Tongue (tissue), 2 donors: ENCODE measurements around the gene VEGFC. TPM values are rescaled to one million over a fixed set of nuclear protein-coding genes. Genes with fewer than 3 reads are reported as not detected.
A peak's percentile ranks its signal among the peaks of the same experiment; 100 is the strongest.

Experiments
- DNase-seq: peaks from one replicate; pipeline ENCODE4 v3.0.0-alpha.2; 2015
- total RNA-seq: library from RNA; depleted of rRNA; stranded (reverse); fragments of >200 nt; gene quantifications from one replicate; pipeline ENCODE4 v1.2.3, GENCODE V29; 2014

VEGFC gene
- total RNA-seq, 1 donor from 2014 or later = 8.7 TPM

DNA sequence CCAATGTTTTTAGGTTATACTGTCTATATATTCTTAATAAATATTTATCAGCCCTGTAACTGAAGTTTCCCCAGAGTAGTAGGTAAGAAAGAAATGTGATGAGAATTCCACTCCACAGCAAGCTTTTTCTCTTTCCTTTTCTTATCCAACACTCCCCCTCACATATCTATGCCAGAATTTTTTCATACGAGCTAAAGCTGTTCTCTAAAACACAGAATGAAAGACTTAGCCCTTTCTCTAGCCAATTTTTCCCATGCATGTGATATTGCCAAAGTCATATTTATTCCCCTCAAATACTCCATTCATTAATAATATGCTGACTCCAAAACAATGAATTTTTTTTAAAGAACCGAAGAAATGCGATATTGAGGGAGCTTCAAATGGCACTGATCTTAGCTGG lies 32.3 kb downstream of the VEGFC start:
- no peak for DNase-seq

GRCh38 chr4:176758731-176759130 lies 34.0 kb downstream of the VEGFC start:
- no peak for DNase-seq

DNA sequence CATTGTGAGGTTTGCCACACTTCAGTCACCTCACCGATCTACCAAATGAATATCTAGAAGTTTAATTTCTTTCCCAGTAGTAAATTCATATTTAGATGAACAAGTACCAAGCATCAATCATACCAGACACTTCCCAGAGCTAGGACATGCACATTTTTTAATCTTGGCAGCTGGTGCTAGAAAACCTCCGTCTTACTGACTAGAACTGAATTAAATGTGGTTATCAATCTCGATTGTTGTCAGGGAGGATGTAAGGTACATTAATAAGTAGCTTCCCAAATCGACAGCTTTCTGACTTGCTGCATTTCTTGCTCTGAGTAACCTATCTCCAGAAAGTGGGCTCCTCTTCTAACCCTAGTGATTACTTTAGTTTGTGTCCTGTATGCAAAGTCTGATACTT lies 34.4 kb downstream of the VEGFC start:
- no peak for DNase-seq

GRCh38 chr4:176755613-176756012 lies 37.1 kb downstream of the VEGFC start:
- no peak for DNase-seq

DNA sequence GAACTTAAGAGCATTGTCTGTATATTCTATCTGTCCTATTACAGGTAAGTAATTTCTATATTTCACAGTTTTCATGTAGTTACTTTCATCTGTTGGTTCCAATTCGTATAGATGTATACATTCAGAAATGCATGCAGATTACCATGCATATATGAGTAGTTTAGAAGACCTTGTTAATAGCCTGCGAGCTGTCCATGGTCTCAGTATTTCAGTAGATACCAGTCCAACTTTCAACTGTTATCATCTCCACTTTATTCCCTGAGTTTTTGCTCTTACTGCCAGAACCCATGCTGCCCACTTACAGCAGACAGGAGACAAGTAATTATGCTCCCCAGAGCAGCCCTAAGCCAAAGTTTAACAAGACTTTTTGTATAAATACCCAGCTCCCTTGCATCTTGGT lies 37.7 kb downstream of the VEGFC start:
- no peak for DNase-seq

DNA sequence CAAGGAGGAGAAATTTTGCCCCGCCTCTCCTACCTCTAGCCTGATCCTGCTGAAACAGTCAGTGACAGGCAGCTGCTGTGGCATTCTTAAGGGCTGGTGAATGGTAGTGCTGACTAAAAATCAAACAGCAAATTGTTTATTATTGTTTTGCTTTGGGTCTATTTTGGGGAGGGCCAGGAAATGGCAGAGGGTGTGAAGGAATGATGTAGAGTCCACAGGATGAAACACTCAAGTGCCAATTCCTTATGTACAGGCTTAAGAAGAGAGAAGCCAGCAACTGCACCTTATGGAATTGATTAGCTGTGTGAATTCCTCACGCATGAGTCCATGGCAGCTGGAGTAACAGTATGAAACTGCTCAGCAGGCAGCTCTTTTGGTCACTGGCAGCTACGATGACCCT lies 39.7 kb downstream of the VEGFC start:
- DNase-seq = peak; percentile 67

GRCh38 chr4:176752191-176752749 lies 40.5 kb downstream of the VEGFC start:
- no peak for DNase-seq

- no peak for DNase-seq
Observed at GRCh38 chr4:176751061-176751460, 41.7 kb downstream of the VEGFC start.

DNA sequence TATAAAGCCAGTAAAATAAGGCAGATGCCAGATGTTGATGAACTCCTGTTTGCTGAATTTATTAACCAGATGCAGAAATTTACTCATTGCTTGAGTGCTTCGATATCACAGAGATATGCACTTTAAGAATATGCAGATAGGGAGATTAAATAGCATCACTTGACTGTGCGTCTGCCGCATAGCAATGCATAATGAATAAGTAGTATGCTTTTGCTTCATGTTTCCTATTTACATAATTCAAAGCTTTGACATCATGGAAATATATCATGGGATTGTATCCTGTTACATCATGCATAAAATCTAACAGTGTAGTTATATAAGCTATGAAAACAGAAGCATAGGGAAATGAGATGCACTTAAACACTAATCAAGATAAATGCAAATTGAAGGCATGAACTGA lies 45.9 kb downstream of the VEGFC start:
- DNase-seq = no peak

- DNase-seq = no peak
Observed at GRCh38 chr4:176745902-176746301, 46.8 kb downstream of the VEGFC start.

GRCh38 chr4:176744091-176744490 lies 48.6 kb downstream of the VEGFC start:
- DNase-seq = no peak

- DNase-seq = no peak
Observed at GRCh38 chr4:176742211-176742610, 50.5 kb downstream of the VEGFC start.

DNA sequence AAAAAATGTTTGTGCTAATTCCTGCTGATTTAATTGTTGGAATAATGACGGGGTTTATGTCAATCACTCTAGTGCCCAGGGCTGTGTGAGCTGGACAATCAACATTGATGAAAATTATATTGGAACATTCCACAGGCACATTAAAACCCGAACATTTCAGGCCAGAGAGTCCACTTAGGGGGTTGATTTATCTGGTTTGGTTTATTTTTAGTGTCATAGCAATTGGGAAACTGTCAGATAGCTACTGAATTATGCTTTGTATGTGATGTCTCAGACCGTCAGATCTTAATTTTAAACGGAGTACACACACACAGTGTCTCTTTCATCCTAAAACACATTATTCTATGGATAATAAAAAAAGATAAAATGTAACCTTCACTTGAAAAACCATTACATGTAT lies 51.5 kb downstream of the VEGFC start:
- no peak for DNase-seq

DNA sequence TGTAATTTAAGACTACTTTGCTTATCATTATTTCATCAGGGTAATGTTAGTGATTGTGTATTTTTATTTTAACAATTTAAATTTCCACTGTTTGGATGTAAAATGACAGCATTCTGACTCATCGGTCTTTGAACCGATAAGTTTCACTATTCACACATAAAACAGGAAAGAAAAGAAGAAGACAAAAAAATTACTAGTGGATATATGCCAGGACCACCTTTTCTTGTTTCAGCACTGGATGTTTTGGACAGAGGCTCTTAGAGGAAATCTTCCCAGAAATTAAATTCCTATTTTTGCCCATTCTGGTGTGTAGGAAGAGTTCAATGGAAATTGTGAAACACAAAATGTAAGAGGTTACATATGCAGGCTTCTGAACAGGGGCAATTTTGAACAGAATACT lies 57.4 kb downstream of the VEGFC start:
- DNase-seq = no peak

DNA sequence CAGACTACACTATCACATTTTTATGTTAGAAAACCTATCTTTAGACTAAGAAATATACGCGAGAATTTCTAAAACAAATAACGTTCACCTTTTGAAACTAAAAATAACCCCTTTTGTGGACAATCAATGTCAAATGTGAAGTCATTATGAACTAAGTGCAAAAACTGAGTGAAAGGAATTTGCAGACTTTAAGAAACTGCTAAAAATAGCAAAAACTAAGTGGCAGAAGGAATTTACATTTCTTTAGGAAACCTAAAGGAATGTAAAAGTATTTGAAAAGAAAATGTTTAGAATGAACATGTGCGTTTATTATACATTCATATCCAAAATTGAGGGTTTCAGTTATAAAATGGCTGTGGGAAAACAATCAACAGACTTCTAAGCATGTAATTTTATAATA lies 58.3 kb downstream of the VEGFC start:
- no peak for DNase-seq

GRCh38 chr4:176729489-176729888 lies 63.2 kb downstream of the VEGFC start:
- no peak for DNase-seq

GRCh38 chr4:176726803-176727202 lies 65.9 kb downstream of the VEGFC start:
- no peak for DNase-seq

- no peak for DNase-seq
Observed at GRCh38 chr4:176721459-176721858, 71.3 kb downstream of the VEGFC start.

- DNase-seq = no peak
Observed at GRCh38 chr4:176718881-176719280, 73.8 kb downstream of the VEGFC start.

DNA sequence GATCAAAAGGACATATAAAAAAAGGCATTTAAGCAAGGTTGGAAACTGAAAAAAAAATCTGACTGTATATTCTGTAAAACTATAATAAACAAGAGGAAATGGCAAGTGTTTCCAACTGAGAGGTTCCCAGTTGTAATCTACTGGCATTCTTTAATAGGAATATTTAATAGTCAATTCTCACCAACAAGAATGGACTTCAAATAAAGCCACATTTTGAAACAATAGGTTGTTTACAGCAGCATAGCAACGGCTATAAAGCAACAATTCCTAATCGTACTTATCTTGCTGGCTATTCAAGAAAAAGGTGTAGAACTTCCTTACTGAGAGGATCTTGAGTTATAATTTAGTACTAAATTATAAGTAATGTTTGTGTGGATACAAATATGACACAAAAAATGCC lies 75.5 kb downstream of the VEGFC start:
- no peak for DNase-seq

DNA sequence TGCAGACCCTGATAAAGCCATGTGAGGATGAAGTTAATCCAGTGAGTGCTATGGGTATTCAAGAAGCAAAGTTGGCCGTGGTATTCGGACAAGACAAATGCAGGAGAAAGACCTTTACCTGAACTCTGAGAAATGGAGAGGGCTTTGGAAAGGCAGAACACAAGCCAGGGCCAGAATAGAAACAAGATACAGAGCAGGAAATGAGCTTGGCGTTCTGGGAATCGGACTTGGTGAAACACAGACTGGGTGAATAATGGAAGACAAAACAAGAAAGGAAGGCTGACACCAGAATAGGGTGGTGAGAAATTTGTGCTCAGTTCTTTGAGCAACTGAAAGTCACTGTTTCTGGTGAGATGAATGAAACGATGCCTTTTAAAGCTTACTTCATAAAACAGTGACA lies 83.3 kb downstream of the VEGFC start:
- DNase-seq = peak; percentile 7

DNA sequence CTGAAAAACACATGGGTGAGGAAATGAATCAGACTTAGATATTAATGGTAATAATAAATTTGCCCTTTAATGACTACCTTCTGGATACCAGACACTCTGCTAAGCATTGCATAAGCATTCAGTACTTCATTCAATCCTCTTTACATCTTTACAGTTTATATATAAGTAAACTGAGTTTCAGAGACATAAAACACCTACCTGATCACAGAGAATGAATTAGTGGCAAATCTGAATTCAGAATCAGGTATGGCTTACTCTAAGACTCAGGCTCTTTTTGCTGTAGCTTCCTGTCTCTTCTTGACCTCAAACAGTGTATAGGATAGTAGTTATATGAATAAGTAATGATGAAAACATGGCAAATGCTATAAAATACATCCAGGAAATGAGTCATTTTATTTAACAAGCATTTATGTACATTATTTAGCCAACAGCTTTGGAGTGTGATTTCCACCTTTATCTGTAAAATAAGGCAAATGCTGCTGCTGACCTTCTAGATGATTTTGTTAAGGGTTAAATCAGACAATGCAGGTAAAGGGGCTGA lies 83.9 kb downstream of the VEGFC start:
- no peak for DNase-seq

- DNase-seq = no peak
Observed at GRCh38 chr4:176690716-176691115, 102.0 kb downstream of the VEGFC start.

DNA sequence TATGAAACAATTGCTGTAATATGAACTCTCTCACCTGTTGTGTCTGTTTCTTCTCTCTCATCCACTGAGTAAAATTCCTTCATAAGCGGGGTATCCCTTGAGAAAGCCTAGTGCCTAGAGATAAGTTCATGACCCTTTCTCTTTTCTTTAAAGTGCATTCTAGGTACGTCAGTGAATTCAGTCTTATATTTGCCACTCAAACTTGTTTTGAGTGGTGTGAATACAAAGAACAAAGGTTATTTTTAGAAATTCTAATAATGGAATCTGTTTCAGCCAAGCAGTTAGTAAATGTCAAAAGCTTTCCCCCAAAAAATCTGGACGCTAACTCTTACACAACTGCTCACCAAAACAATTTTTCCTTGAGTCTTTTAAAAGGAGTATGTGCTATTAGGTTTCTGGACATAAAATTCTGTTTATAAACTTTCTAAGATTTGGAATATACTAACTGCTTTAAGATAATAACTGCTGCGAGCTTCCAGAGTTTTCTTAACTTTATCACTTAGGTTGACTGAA lies 112.0 kb downstream of the VEGFC start:
- peak; percentile 47 for DNase-seq

GRCh38 chr4:176676901-176677300 lies 115.8 kb downstream of the VEGFC start:
- no peak for DNase-seq
